HCT116 (cell line): Measurements from ENCODE around the gene UAP1L1. TPM values are rescaled to one million over a fixed set of nuclear protein-coding genes. Genes with fewer than 3 reads are reported as not detected.

Source experiments
- ATAC-seq: fragments of 200-7000 bp; cut with Tn5 transposase; 2 replicates; pipeline ENCODE4 v1.9.1; 2020; ENCODE audit warnings: mild to moderate bottlenecking, moderate library complexity
- BruUV-seq: library from RNA; stranded (reverse); fragments of 400-500 nt; replicated peaks from 2 replicates; lab custom pipeline; 2021; lab: Mats Ljungman, UMichigan
- CTCF ChIA-PET: fragments of 300-600 bp; sonication (Branson Sonifier 250); formaldehyde crosslinking; loops from one replicate; lab custom pipeline; 2021; ENCODE audit warnings: antibody characterized with exemption; lab: Charles Lee
- POLR2A ChIA-PET: fragments of 300-600, 350-600 bp; sonication (Branson Sonifier 250); formaldehyde crosslinking; loops from one replicate; lab custom pipeline; 2021; ENCODE audit warnings: antibody characterized with exemption; lab: Charles Lee
- RAD21 ChIA-PET, 2 experiments: fragments of 300-600 bp; sonication (Branson Sonifier 250); formaldehyde crosslinking; loops; one replicate each; lab custom pipeline; 2023; ENCODE audit warnings: low total read pairs in 2 of 2; ENCODE audit not compliant: uncharacterized antibody in 2 of 2, unreplicated experiment in 2 of 2, low non-redundant PET in 1 of 2; lab: Charles Lee
- DNase-seq: peaks from one replicate; pipeline ENCODE4 v3.0.0-alpha.2; 2010; ENCODE audit warnings: low read depth, low spot score
- H2AFZ ChIP-seq: fragments of 200-600 bp; shearing (Covaris generic), sonication (generic); 2 replicates; pipeline ENCODE4 v1.6.1; 2017; ENCODE audit warnings: low read depth, mixed run types, mixed read lengths, antibody characterized with exemption, low read length; ENCODE audit not compliant: poor library complexity, severe bottlenecking
- H3K27ac ChIP-seq: 2 replicates; pipeline ENCODE4 v1.5.1; 2012; ENCODE audit warnings: low read depth, low read length
- H3K27me3 ChIP-seq: fragments of 200-600 bp; sonication (generic); 2 replicates; pipeline ENCODE4 v1.6.1; 2016; ENCODE audit warnings: mixed run types, low read length, mixed read lengths; ENCODE audit not compliant: insufficient read depth
- H3K36me3 ChIP-seq, 2 experiments: fragments of 200-500 bp in 1 of 2; fragments of 200-600 bp in 1 of 2; sonication (Bioruptor generic) in 1 of 2; sonication (generic) in 1 of 2; 2 replicates each; pipeline versions ENCODE4 v1.5.1 to v1.6.1; 2014 to 2016; ENCODE audit warnings: low read length in 2 of 2, inconsistent platforms in 1 of 2, mixed read lengths in 1 of 2, mixed run types in 1 of 2; ENCODE audit not compliant: insufficient read depth in 2 of 2, control insufficient read depth in 1 of 2
- H3K4me1 ChIP-seq, 2 experiments: fragments of 200-600 bp in 1 of 2; sonication (generic) in 1 of 2; 2 replicates each; pipeline versions ENCODE4 v1.5.1 to v1.6.1; 2012 to 2017; ENCODE audit warnings: low read length in 2 of 2, inconsistent platforms in 1 of 2, mild to moderate bottlenecking in 1 of 2, mixed read lengths in 1 of 2, mixed run types in 1 of 2, moderate library complexity in 1 of 2; ENCODE audit not compliant: insufficient read depth in 2 of 2, control insufficient read depth in 1 of 2
- H3K4me2 ChIP-seq: fragments of 200-600 bp; sonication (generic); 2 replicates; pipeline ENCODE4 v1.6.1; 2017; ENCODE audit warnings: mixed run types, low read length, mixed read lengths
- H3K4me3 ChIP-seq, 2 experiments: fragments of 200-600 bp in 1 of 2; sonication (generic) in 1 of 2; replicated peaks in 1 of 2; 2 replicates each; pipeline ENCODE4 v1.5.1; 2011 to 2016; ENCODE audit warnings: low read length in 2 of 2, control low read depth in 1 of 2, low read depth in 1 of 2, mild to moderate bottlenecking in 1 of 2, mixed read lengths in 1 of 2, mixed run types in 1 of 2
- H3K79me2 ChIP-seq: fragments of 200-600 bp; sonication (generic); 2 replicates; pipeline ENCODE4 v1.6.1; 2017; ENCODE audit warnings: mild to moderate bottlenecking, mixed run types, low read length, moderate library complexity, mixed read lengths; ENCODE audit not compliant: insufficient read depth
- H3K9ac ChIP-seq: fragments of 200-600 bp; sonication (generic); 2 replicates; pipeline ENCODE4 v1.6.1; 2016; ENCODE audit warnings: low read length, mixed read lengths
- H3K9me2 ChIP-seq: fragments of 200-600 bp; sonication (generic), shearing (Covaris generic); 2 replicates; pipeline ENCODE4 v1.6.1; 2017; ENCODE audit warnings: mixed run types, mild to moderate bottlenecking, moderate library complexity; ENCODE audit not compliant: insufficient read depth
- H3K9me3 ChIP-seq, 2 experiments: fragments of 200-500 bp in 1 of 2; fragments of 200-600 bp in 1 of 2; sonication (Bioruptor generic) in 1 of 2; sonication (generic) in 1 of 2; 2 replicates each; pipeline ENCODE4 v1.6.1; 2014 to 2017; ENCODE audit warnings: low read length in 2 of 2, mixed read lengths in 2 of 2, inconsistent platforms in 1 of 2, low read depth in 1 of 2, mild to moderate bottlenecking in 1 of 2, mixed run types in 1 of 2, moderate library complexity in 1 of 2; ENCODE audit not compliant: control insufficient read depth in 1 of 2, insufficient read depth in 1 of 2
- H4K20me1 ChIP-seq: fragments of 200-600 bp; sonication (generic), shearing (Covaris generic); 2 replicates; pipeline ENCODE4 v1.6.1; 2017; ENCODE audit warnings: mixed run types, mild to moderate bottlenecking, moderate library complexity; ENCODE audit not compliant: insufficient read depth
- ATF3 ChIP-seq: IDR thresholded peaks from 2 replicates; pipeline ENCODE4 v1.6.1; 2012
- CEBPB ChIP-seq: IDR thresholded peaks from 2 replicates; pipeline ENCODE4 v1.6.1; 2012; ENCODE audit warnings: low read depth
- CTCF ChIP-seq, 3 experiments: fragments of 200-600 bp in 1 of 3; sonication (generic) in 1 of 3; IDR thresholded peaks in 2 of 3; conservative IDR thresholded peaks in 1 of 3; 2 replicates each; pipeline ENCODE4 v1.5.1; 2012 to 2017; ENCODE audit warnings: low read depth in 2 of 3, low read length in 2 of 3, antibody characterized with exemption in 1 of 3, borderline replicate concordance in 1 of 3, control low read depth in 1 of 3, mild to moderate bottlenecking in 1 of 3, mixed read lengths in 1 of 3, mixed run types in 1 of 3, moderate library complexity in 1 of 3; ENCODE audit not compliant: insufficient read depth in 1 of 3
- EGR1 ChIP-seq: IDR thresholded peaks from 2 replicates; pipeline ENCODE4 v1.6.1; 2012; ENCODE audit warnings: low read depth
- ELF1 ChIP-seq: IDR thresholded peaks from 2 replicates; pipeline ENCODE4 v1.6.1; 2012; ENCODE audit warnings: low read depth, borderline replicate concordance
- EZH2 ChIP-seq: fragments of 200-600 bp; sonication (generic); IDR thresholded peaks from 2 replicates; pipeline ENCODE4 v1.6.1; 2017; ENCODE audit warnings: antibody characterized with exemption, mixed run types
- EZH2phosphoT487 ChIP-seq: fragments of 200-600 bp; IDR thresholded peaks from 2 replicates; pipeline ENCODE4 v1.6.1; 2018; ENCODE audit warnings: antibody characterized with exemption, borderline replicate concordance
- FOSL1 ChIP-seq: IDR thresholded peaks from 2 replicates; pipeline ENCODE4 v1.6.1; 2012; ENCODE audit warnings: low read depth
- MAX ChIP-seq: IDR thresholded peaks from 2 replicates; pipeline ENCODE4 v1.6.1; 2012
- POLR2A ChIP-seq: IDR thresholded peaks from 2 replicates; pipeline ENCODE4 v1.7.0; 2011; ENCODE audit warnings: borderline replicate concordance; ENCODE audit not compliant: insufficient read depth, insufficient read length; ENCODE audit errors: extremely low read depth
- POLR2AphosphoS5 ChIP-seq: IDR thresholded peaks from 2 replicates; pipeline ENCODE4 v1.6.1; 2011; ENCODE audit warnings: mild to moderate bottlenecking, low read depth, low read length, moderate library complexity
- RAD21 ChIP-seq: IDR thresholded peaks from 2 replicates; pipeline ENCODE4 v1.6.1; 2012; ENCODE audit warnings: low read depth, mild to moderate bottlenecking
- SIN3A ChIP-seq: IDR thresholded peaks from 2 replicates; pipeline ENCODE4 v1.6.1; 2012; ENCODE audit warnings: low read depth
- TCF7L2 ChIP-seq: IDR thresholded peaks from 2 replicates; pipeline ENCODE4 v1.7.0; 2011; ENCODE audit warnings: borderline replicate concordance, inconsistent platforms; ENCODE audit not compliant: insufficient read depth, insufficient read length; ENCODE audit errors: extremely low read depth
- YY1 ChIP-seq: IDR thresholded peaks from 2 replicates; pipeline ENCODE4 v1.6.1; 2011; ENCODE audit warnings: low read length, low read depth, moderate library complexity, mild to moderate bottlenecking; ENCODE audit not compliant: insufficient replicate concordance; ENCODE audit errors: extremely low read depth
- ZBTB33 ChIP-seq: IDR thresholded peaks from 2 replicates; pipeline ENCODE4 v1.6.1; 2011; ENCODE audit warnings: mild to moderate bottlenecking, low read length, moderate library complexity; ENCODE audit not compliant: insufficient replicate concordance; ENCODE audit errors: extremely low read depth
- ZFX ChIP-seq: fragments of 450-650 bp; IDR thresholded peaks from 2 replicates; pipeline ENCODE4 v1.6.1; 2017
- ZNF274 ChIP-seq: fragments of 200-500 bp; sonication (Bioruptor generic); IDR thresholded peaks from 2 replicates; pipeline ENCODE4 v1.6.1; 2014; ENCODE audit warnings: mild to moderate bottlenecking, low read depth, low read length, inconsistent platforms
- intact Hi-C: fragments of 100-400 bp; cut with micrococcal nuclease; formaldehyde crosslinking; loops from 2 replicates; pipeline ENCODE4 v1.10.0; 2022
- total RNA-seq: library from RNA; stranded (reverse); gene quantifications from one replicate; pipeline ENCODE4 v1.2.1, GENCODE V29; 2021; ENCODE audit not compliant: unreplicated experiment

UAP1L1 gene
- total RNA-seq, 1 experiment from 2014 or later, result 11.0 TPM

- no peak for TF ChIP-seq CEBPB
- TF ChIP-seq YY1, result no peak
- TF ChIP-seq POLR2A, result no peak
- TF ChIP-seq RAD21, result no peak
- TF ChIP-seq, all 23 proteins: peak for 4
These were observed 37.5 kb downstream of the UAP1L1 start, which contains the start of gene DPP7 (continued) for GRCh38 chr9:137114613-137115393.

GRCh38 chr9:137115394-137116026 lies 38.2 kb downstream of the UAP1L1 start:
- peak overlapping the region; percentile 96 for H3K4me2 ChIP-seq

More at GRCh38 chr9:137115394-137116026, 38.2 kb downstream of the UAP1L1 start:
- Histone ChIP-seq H3K4me3 (peak overlapping the region; percentile 54 to 67), H4K20me1 (no peaks in the 10 kb centered on the region), H3K27ac (peak overlapping the region; percentile 72; the same call in 1 of the 2 replicates), H3K4me1 (peaks cover 4 to 19% of the 10 kb centered on the region in 2 experiments), H2AFZ (no peak overlapping the region), H3K27me3 (no peaks in the 10 kb centered on the region), H3K9me3 (no peaks in the 10 kb centered on the region), H3K9me2 (no peaks in the 10 kb centered on the region), H3K79me2 (peaks cover 19% of the 10 kb centered on the region), H3K36me3 (peaks cover 6 to 22% of the 10 kb centered on the region in 2 experiments; a peak in 3 of 4 replicates), H3K9ac (peak overlapping the region; percentile 83)
- RAD21 ChIA-PET, result no interaction called here
- CTCF ChIA-PET, result interaction anchor here (0.7 to 1.2 kb wide), 2 partner anchors 69 to 112 kb away, joined by 3 to 5 read pairs; partner anchors contain the start of genes NPDC1 and RNF224
- ATAC-seq (no peak), DNase-seq (no peak)
- no TSS peak for BruUV-seq
- POLR2A ChIA-PET, result interaction anchor here (0.6 to 2.0 kb wide), 3 partner anchors 8 to 125 kb away, joined by 3 to 5 read pairs (median 3); partner anchors contain the start of gene TUBB4B
- intact Hi-C loops, result no loop called here
- no peak for TF ChIP-seq EZH2
- no peak for TF ChIP-seq FOSL1
- no peak for TF ChIP-seq SIN3A
- TF ChIP-seq YY1, result no peak
- no peak for TF ChIP-seq TCF7L2
- TF ChIP-seq EZH2phosphoT487, result no peak
- TF ChIP-seq ZFX, result no peak
- TF ChIP-seq EGR1, result no peak
- TF ChIP-seq ZBTB33, result no peak
- TF ChIP-seq ELF1, result no peak
- no peak for TF ChIP-seq CEBPB
- TF ChIP-seq ATF3, result no peak
- no peak for TF ChIP-seq POLR2AphosphoS5
- no peak for TF ChIP-seq MAX
- no peak for TF ChIP-seq ZNF274
- TF ChIP-seq CTCF (IDR thresholded peaks at IDR 0.05 in 2 of 3, conservative IDR thresholded peaks at IDR 0.05 in 1 of 3; ENCODE audit: borderline replicate concordance in 1 of 3, insufficient read depth in 1 of 3, low read depth in 2 of 3, low read length in 2 of 3), result no peak
- no peak for TF ChIP-seq POLR2A
- TF ChIP-seq RAD21, result no peak
